K562 (cell line): ENCODE measurements around the gene PEPD. TPM values are rescaled to one million over a fixed set of nuclear protein-coding genes. Genes with fewer than 3 reads are reported as not detected.

Source experiments
- ATAC-seq: fragments of 200-7000 bp; cut with Tn5 transposase; 3 replicates; pipeline ENCODE4 v1.9.1; 2020; ENCODE audit warnings: moderate library complexity
- BruUV-seq: library from RNA; stranded (reverse); fragments of 400-500 nt; replicated peaks from 2 replicates; lab custom pipeline; 2021; lab: Mats Ljungman, UMichigan
- CTCF ChIA-PET: fragments of 300-600 bp; formaldehyde crosslinking; extraction: SDS; loops from one replicate; lab custom pipeline; 2021; ENCODE audit warnings: low intra/inter-chr PET ratio; lab: Yijun Ruan, JAX
- POLR2A ChIA-PET: fragments of 300-600, 350-650 bp; sonication (Branson Sonifier 250); formaldehyde crosslinking; extraction: SDS; loops from one replicate; lab custom pipeline; 2021; ENCODE audit warnings: antibody characterized with exemption, inconsistent platforms; lab: Yijun Ruan, JAX
- DNase-seq, 4 experiments: peaks; one replicate each; pipeline versions ENCODE4 v3.0.0 to v3.0.0-alpha.2; 2011 to 2018; ENCODE audit warnings: low spot score in 3 of 4, mixed read lengths in 3 of 4; ENCODE audit errors: extremely low read depth in 1 of 4
- FAIRE-seq: peaks from 2 replicates; lab custom pipeline; 2011; peaks lifted over from hg19 to GRCh38; lab: Jason Lieb, UNC
- H2AFZ ChIP-seq: 2 replicates; pipeline ENCODE4 v1.6.0; 2011; ENCODE audit warnings: low read depth, low read length, control low read depth, inconsistent platforms
- H3K27ac ChIP-seq: fragments of 200-600 bp; 3 replicates; pipeline ENCODE4 v1.8.0; 2011; ENCODE audit warnings: low read depth, mild to moderate bottlenecking, control low read depth, inconsistent platforms, low read length, moderate library complexity, mixed read lengths; ENCODE audit errors: extremely low read depth
- H3K27me3 ChIP-seq, 2 experiments: fragments of 300-600 bp in 1 of 2; 2 replicates in 1 of 2; 3 replicates in 1 of 2; pipeline versions ENCODE4 v1.6.0 to v1.8.0; 2011; ENCODE audit warnings: inconsistent platforms in 2 of 2, low read length in 2 of 2, mild to moderate bottlenecking in 1 of 2, mixed read lengths in 1 of 2, moderate library complexity in 1 of 2; ENCODE audit not compliant: control insufficient read depth in 2 of 2, insufficient read depth in 2 of 2
- H3K36me3 ChIP-seq: fragments of 300-600 bp; 3 replicates; pipeline ENCODE4 v1.8.0; 2011; ENCODE audit warnings: mild to moderate bottlenecking, low read length, inconsistent platforms; ENCODE audit not compliant: control insufficient read depth, insufficient read depth
- H3K4me1 ChIP-seq, 2 experiments: fragments of 200-600 bp in 1 of 2; replicated peaks in 1 of 2; 2 replicates in 1 of 2; 3 replicates in 1 of 2; pipeline versions ENCODE4 v1.5.1 to v1.8.0; 2011; ENCODE audit warnings: inconsistent platforms in 2 of 2, low read length in 2 of 2, mild to moderate bottlenecking in 1 of 2, mixed read lengths in 1 of 2, moderate library complexity in 1 of 2; ENCODE audit not compliant: control insufficient read depth in 2 of 2, insufficient read depth in 2 of 2
- H3K4me2 ChIP-seq: 2 replicates; pipeline ENCODE4 v1.6.1; 2011; ENCODE audit warnings: low read length, control low read depth, inconsistent platforms, mixed read lengths; ENCODE audit not compliant: insufficient read depth
- H3K4me3 ChIP-seq: fragments of 200-600 bp; sonication (generic), shearing (Covaris generic); 2 replicates; pipeline ENCODE4 v1.5.1; 2016; ENCODE audit warnings: control low read depth, inconsistent platforms
- H3K79me2 ChIP-seq: fragments of 200-600 bp; 3 replicates; pipeline ENCODE4 v1.8.0; 2011; ENCODE audit warnings: low read length, inconsistent platforms; ENCODE audit not compliant: control insufficient read depth, insufficient read depth
- H3K9ac ChIP-seq, 2 experiments: 2 replicates each; pipeline versions ENCODE4 v1.6.0 to v1.6.1; 2011; ENCODE audit warnings: low read depth in 2 of 2, low read length in 2 of 2, control low read depth in 1 of 2, inconsistent platforms in 1 of 2, mild to moderate bottlenecking in 1 of 2, mixed read lengths in 1 of 2; ENCODE audit not compliant: insufficient read depth in 1 of 2
- H3K9me1 ChIP-seq: one replicate; pipeline ENCODE4 v1.6.0; 2011; ENCODE audit warnings: inconsistent platforms, mild to moderate bottlenecking, low read length, moderate library complexity; ENCODE audit not compliant: control insufficient read depth, insufficient read depth
- H3K9me3 ChIP-seq: replicated peaks from 2 replicates; pipeline ENCODE4 v1.5.1; 2011; ENCODE audit warnings: low read depth, low read length, inconsistent platforms; ENCODE audit not compliant: control insufficient read depth, insufficient read depth
- H4K20me1 ChIP-seq: replicated peaks from 2 replicates; pipeline ENCODE4 v1.6.1; 2011; ENCODE audit warnings: low read length, inconsistent platforms, mixed read lengths; ENCODE audit not compliant: control insufficient read depth, insufficient read depth
- ARNT ChIP-seq, 2 experiments: fragments of 450-650 bp; IDR thresholded peaks; 2 replicates each; pipeline ENCODE4 v1.6.1; 2016; ENCODE audit warnings: mild to moderate bottlenecking in 1 of 2
- CEBPG ChIP-seq, 3 experiments: fragments of 200-800 bp in 1 of 3; sonication (Bioruptor generic) in 1 of 3; sonication (generic) in 1 of 3; formaldehyde crosslinking in 1 of 3; IDR thresholded peaks in 2 of 3; conservative IDR thresholded peaks in 1 of 3; 2 replicates each; pipeline versions ENCODE4 v1.6.1 to v1.8.0; 2016 to 2022; ENCODE audit warnings: missing compliant biosample characterization in 2 of 3, missing genetic modification characterization in 2 of 3, mild to moderate bottlenecking in 1 of 3, missing genetic modification reagents in 1 of 3
- NCOA6 ChIP-seq: fragments of 450-650 bp; IDR thresholded peaks from 2 replicates; pipeline ENCODE4 v1.6.1; 2017; ENCODE audit warnings: mild to moderate bottlenecking
- WGBS: fragments of 100-300 bp; shearing (Covaris generic); methylation state at CpG from one replicate; pipeline ENCODE4 v1.1.6; 2016; ENCODE audit warnings: low coverage, mixed read lengths; ENCODE audit not compliant: insufficient coverage; ENCODE audit errors: missing lambda C conversion rate; 5-methylcytosine and 5-hydroxymethylcytosine counted together
- in situ Hi-C: fragments of 300-500 bp; cut with MboI; formaldehyde crosslinking; loops from 4 replicates; pipeline ENCODE4 v1.15.0; 2018; ENCODE audit warnings: inconsistent platforms, mixed read lengths
- intact Hi-C: fragments of 100-400 bp; cut with micrococcal nuclease; formaldehyde crosslinking; loops from 2 replicates; pipeline ENCODE4 v1.14.2; 2022
- polyA plus RNA-seq, 8 experiments: library from polyadenylated mRNA; depleted of rRNA in 4 of 8; stranded (reverse) in 5 of 8; unstranded in 3 of 8; fragments of >200 nt; fragmentation: Nextera tagmentation in 2 of 8; fragmentation: Illumina TruSeq in 1 of 8; extraction: Ambion mirVana in 2 of 8; extraction: Trizol in 1 of 8; gene quantifications; 2 replicates each; pipeline versions ENCODE4 v1.2.1 to v1.2.3, GENCODE V29; 2011 to 2014; ENCODE audit warnings: inconsistent platforms in 1 of 8, missing spikeins in 1 of 8
- total RNA-seq, 7 experiments: library from RNA; depleted of rRNA in 6 of 7; stranded (reverse); fragments of >200 nt in 6 of 7; fragmentation: Illumina TruSeq in 2 of 7; extraction: Trizol in 2 of 7; gene quantifications; 2 replicates each; pipeline versions ENCODE4 v1.2.1 to v1.2.3, GENCODE V29; 2011 to 2021; ENCODE audit warnings: low replicate concordance in 1 of 7

Gene PEPD
- total and polyA plus RNA-seq, 9 of the 15 experiments (the other 6 are each of a cell fraction or from before 2014, with no cell fraction given) = 1.3 to 19.2 (median 16.0) TPM

GRCh38 chr19:33350538-33351309, 170.9 kb downstream of the PEPD start:
- CTCF ChIA-PET = no interaction called here

More at GRCh38 chr19:33350538-33351309, 170.9 kb downstream of the PEPD start:
- Histone ChIP-seq H3K27ac (no peak overlapping the region), H3K4me2 (no peak overlapping the region), H3K27me3 (peaks cover 12 to 25% of the 10 kb centered on the region in 2 experiments), H3K36me3 (no peaks in the 10 kb centered on the region), H3K79me2 (no peaks in the 10 kb centered on the region), H3K9me3 (no peaks in the 10 kb centered on the region), H3K4me1 (peaks cover 0 to 7% of the 10 kb centered on the region in 2 experiments; a peak in 1 of 5 replicates), H3K9ac (no peak overlapping the region), H3K9me1 (no peaks in the 10 kb centered on the region)
- ATAC-seq (no peak), FAIRE-seq (no peak), DNase-seq (no peak)
- POLR2A ChIA-PET = no interaction called here
- WGBS = under 1% methylated on average over 10 of the region's 12 CpGs
- intact Hi-C loops (no loop called here), in situ Hi-C loops (no loop called here)
- BruUV-seq = no TSS peak
- TF ChIP-seq CEBPG (CRISPR knock-in tag; IDR thresholded peaks at IDR 0.05) (no peak), CEBPG (tag; conservative IDR thresholded peaks at IDR 0.05 in 1 of 2, IDR thresholded peaks at IDR 0.05 in 1 of 2) (peak in 1 of 2 experiments; percentile 42; a peak in 1 of 4 replicates), ARNT (IDR thresholded peaks at IDR 0.05) (no peak), NCOA6 (no peak)
- TF ChIP-seq, all 486 proteins: peak for 1
- Histone ChIP-seq H4K20me1 (no peaks in the 10 kb centered on the region), H2AFZ (no peak overlapping the region), H3K4me3 (no peak overlapping the region)
